BJ (cell line): ENCODE measurements around the gene FANK1. TPM values are rescaled to one million over a fixed set of nuclear protein-coding genes. Genes with fewer than 3 reads are reported as not detected.
"Not testable (repeated sequence)": the region's sequence is repeated elsewhere in the genome, so short reads cannot be mapped to it uniquely, and the experiment has no call there.

Experiments
- CTCF ChIA-PET: fragments of 350-600 bp; formaldehyde crosslinking; extraction: SDS; loops from one replicate; lab custom pipeline; 2021; ENCODE audit warnings: antibody characterized with exemption, inconsistent platforms; lab: Yijun Ruan, JAX
- POLR2A ChIA-PET: fragments of 300-600 bp; sonication (Branson Sonifier 250); formaldehyde crosslinking; extraction: SDS; loops from one replicate; lab custom pipeline; 2021; ENCODE audit warnings: antibody characterized with exemption; lab: Charles Lee
- DNase-seq: peaks from one replicate; pipeline ENCODE4 v3.0.0-alpha.2; 2011; ENCODE audit warnings: low read depth
- H3K27me3 ChIP-seq: 2 replicates; pipeline ENCODE4 v1.6.0; 2011; ENCODE audit warnings: low read length; ENCODE audit not compliant: control insufficient read depth, insufficient read depth
- H3K36me3 ChIP-seq: 2 replicates; pipeline ENCODE4 v1.5.1; 2011; ENCODE audit warnings: low read length; ENCODE audit not compliant: control insufficient read depth, insufficient read depth
- H3K4me3 ChIP-seq: 2 replicates; pipeline ENCODE4 v1.5.1; 2011; ENCODE audit warnings: low read depth, mild to moderate bottlenecking, control low read depth, low read length
- polyA plus RNA-seq: library from polyadenylated mRNA; depleted of rRNA; stranded (reverse); fragments of >200 nt; gene quantifications from 2 replicates; pipeline ENCODE4 v1.2.3, GENCODE V29; 2011
- TF ChIP-seq, protein P1 (sequence below): IDR thresholded peaks from 2 replicates; pipeline ENCODE4 v1.5.1; 2011; ENCODE audit warnings: low read depth, mild to moderate bottlenecking, control low read depth, inconsistent platforms, low read length, moderate library complexity; ENCODE audit not compliant: insufficient read depth

The FANK1 gene
- polyA plus RNA-seq, 1 experiment = 1.8 TPM

DNA sequence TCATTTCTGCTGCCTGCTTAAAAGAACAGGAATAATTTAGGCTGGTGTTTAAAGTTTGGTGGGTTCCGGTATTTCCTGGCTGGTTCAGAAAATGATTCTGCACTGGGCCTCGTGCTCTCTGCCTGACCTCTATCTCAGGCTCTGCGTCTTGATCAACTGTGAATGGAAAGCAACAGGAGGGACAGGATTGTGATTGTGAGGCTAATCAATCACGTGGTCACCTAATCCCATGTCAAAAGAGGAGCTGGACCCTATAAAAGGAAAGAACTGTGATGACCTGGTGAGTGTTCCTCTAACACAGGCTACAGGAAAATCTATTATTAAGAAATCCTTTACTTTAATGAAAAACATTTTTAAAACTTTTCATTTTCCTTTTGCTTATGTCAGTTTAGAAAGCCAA is 15.2 kb upstream of the FANK1 start, which contains the start of gene DHX32:
DHX32 (minus strand) TSS at position 101 of the 400 bp plus-strand sequence. CDS start 468 bp downstream, outside the sequence.
- ChIA-PET CTCF (interaction anchor here (1.0 kb wide), 1 partner anchor 18 kb away, joined by 5 read pairs; no protein-coding TSS in a partner anchor), POLR2A (no interaction called here)
- H3K4me3 ChIP-seq = no peak within 1 kb of the TSS
- H3K27me3 ChIP-seq = no peaks in the 10 kb centered on the region
- TF ChIP-seq, protein P1, sequence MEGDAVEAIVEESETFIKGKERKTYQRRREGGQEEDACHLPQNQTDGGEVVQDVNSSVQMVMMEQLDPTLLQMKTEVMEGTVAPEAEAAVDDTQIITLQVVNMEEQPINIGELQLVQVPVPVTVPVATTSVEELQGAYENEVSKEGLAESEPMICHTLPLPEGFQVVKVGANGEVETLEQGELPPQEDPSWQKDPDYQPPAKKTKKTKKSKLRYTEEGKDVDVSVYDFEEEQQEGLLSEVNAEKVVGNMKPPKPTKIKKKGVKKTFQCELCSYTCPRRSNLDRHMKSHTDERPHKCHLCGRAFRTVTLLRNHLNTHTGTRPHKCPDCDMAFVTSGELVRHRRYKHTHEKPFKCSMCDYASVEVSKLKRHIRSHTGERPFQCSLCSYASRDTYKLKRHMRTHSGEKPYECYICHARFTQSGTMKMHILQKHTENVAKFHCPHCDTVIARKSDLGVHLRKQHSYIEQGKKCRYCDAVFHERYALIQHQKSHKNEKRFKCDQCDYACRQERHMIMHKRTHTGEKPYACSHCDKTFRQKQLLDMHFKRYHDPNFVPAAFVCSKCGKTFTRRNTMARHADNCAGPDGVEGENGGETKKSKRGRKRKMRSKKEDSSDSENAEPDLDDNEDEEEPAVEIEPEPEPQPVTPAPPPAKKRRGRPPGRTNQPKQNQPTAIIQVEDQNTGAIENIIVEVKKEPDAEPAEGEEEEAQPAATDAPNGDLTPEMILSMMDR = no peak
- DNase-seq = no peak
- peaks cover 1% of the 10 kb centered on the region; the same call in 1 of the 2 replicates for H3K36me3 ChIP-seq

DNA sequence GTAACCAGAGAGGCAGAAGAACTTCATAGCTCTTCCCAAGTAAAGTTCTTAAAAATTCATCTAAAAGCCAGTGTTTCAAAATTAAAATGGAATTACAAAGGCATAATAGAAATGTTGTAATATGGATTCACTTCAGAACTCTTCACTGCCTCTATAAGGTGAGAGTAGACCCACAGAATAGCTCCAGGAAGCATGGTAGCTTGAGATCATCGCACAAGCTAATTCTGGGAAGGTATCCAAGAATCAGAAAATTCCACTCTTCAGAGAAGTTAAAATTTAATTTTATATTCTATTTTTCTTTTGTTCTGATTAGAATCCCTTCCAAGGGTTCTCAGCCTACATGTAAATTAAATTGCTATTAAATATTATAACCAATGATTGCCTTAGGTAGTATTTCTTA is 13.8 kb upstream of the FANK1 start:
- Histone ChIP-seq H3K27me3 (no peaks in the 10 kb centered on the region), H3K4me3 (no peak overlapping the region), H3K36me3 (no peaks in the 10 kb centered on the region; the same call in 1 of the 2 replicates)
- POLR2A ChIA-PET = no interaction called here
- CTCF ChIA-PET = interaction anchor here (0.9 to 1.9 kb wide), 3 partner anchors 14 to 619 kb away, joined by 3 to 4 read pairs (median 3); no protein-coding TSS in a partner anchor
- no peak for DNase-seq
- TF ChIP-seq, protein P1 = no peak

DNA sequence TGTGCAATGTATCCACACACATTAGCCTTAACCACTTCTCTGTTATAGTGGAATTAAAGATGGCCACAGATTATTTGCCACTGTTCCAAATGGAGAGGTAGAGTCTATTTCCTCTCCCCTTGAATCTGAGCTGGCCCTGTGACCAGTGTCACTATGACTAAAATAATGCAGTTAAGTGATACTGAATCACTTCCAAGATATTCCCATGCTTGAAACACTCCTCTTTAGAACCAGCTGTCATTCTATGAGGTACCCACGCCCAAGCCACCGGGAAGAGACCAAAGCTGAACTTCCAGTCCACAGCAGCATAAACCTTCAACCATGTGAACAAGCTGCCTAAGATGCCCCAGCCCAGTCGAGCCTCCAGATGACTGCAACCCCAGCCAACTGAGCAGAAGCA is 13.2 kb upstream of the FANK1 start:
- ChIA-PET POLR2A (no interaction called here), CTCF (interaction anchor here (0.9 to 1.9 kb wide), 2 partner anchors 14 to 76 kb away, joined by 3 to 4 read pairs; no protein-coding TSS in a partner anchor)
- Histone ChIP-seq H3K4me3 (no peak overlapping the region), H3K27me3 (no peaks in the 10 kb centered on the region), H3K36me3 (no peaks in the 10 kb centered on the region; the same call in 1 of the 2 replicates)
- TF ChIP-seq, protein P1 = no peak
- DNase-seq = no peak

DNA sequence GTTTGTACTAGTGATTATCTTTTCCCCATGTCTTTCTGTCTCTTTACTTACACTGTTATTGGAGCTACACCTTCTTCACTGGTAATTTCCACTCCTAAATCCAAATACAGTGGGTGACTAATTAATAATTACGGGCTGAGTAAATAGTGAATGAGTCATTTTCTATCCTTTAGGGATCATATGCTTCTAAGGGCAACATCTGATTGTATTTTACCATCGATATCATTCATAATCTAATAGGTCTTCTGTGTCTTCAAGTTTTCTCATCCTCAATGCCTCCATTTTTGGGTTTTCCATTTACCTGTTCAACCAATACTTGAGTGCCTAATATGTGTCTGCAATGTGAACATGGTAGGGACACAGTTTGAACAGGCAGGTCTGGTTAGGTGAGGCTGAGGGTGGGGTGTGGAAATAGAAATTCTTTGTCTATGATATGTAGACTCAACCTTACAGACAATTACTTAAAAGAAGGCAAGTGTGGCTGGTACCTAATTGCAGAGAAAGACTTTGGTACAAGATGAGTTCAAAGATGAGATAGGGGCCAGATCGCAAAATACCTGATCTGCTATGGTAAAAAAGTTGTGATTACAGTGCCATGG is 9.4 kb upstream of the FANK1 start:
- Histone ChIP-seq H3K36me3 (no peaks in the 10 kb centered on the region; the same call in 1 of the 2 replicates), H3K27me3 (no peaks in the 10 kb centered on the region), H3K4me3 (no peak overlapping the region)
- TF ChIP-seq, protein P1 = no peak
- DNase-seq = no peak
- ChIA-PET POLR2A (no interaction called here), CTCF (no interaction called here)

DNA sequence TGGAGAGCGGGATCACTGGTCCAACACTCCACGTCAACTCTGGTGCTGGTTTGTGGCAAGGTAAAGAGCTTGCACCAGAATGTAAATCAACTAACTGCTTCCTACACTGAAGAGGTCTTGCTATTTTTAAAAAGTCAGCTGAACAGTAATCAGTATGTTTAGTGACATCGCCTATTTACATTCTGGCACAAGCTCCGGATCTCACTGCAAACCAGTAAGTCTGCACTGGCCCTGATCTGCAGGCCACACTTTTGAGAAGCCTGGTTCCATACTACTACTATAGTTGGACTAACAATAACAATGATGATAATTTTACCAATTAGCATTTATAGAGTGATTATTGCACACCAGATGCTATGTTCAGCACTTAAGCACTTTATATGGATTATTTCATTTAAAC is 6.9 kb upstream of the FANK1 start:
- H3K27me3 ChIP-seq, POLR2A ChIA-PET, H3K36me3 ChIP-seq, H3K4me3 ChIP-seq, DNase-seq: not testable (repeated sequence)
- CTCF ChIA-PET = interaction anchor here (1.3 kb wide), 1 partner anchor 21 kb away, joined by 4 read pairs; no protein-coding TSS in a partner anchor

DNA sequence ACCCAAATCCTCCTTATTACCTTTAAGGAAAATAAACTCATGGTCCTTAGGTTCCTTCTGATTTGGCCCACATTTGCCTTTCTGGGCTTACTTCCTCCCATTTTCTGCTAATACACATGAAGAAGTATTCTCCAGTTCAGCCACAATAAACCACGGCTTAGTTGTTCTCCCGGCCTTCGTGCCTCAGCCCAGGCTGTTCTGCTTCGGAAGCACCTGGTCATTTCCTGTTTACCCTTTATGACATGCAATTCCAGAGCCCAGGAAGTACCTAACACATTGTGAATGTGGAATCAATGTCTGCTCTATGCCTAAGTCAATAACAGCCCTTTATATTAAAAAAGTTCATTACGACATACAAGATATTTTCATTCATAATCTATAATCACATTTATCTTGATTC is 4.0 kb upstream of the FANK1 start:
- H3K36me3 ChIP-seq, H3K27me3 ChIP-seq, DNase-seq, H3K4me3 ChIP-seq, POLR2A ChIA-PET, CTCF ChIA-PET: not testable (repeated sequence)

DNA sequence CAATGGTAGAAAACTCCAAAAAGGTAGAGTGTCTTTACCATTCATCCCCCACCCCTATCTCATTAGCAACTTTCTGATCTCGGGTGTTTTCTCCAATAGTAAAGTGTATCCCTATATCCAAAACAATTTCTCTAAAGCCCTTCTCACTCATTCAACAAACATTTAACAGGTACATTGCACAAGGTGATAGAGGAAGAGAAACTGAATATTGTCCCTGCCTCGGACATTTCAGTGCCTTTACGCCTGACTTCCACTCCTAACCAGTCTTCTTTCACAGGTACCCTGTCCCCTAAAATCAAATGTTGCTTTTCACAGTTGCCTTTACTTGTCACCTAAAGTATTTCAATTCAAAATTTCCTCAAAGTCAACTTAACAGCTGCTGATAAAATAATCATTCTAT is 2.2 kb upstream of the FANK1 start:
- H3K4me3 ChIP-seq, CTCF ChIA-PET, DNase-seq, H3K36me3 ChIP-seq, H3K27me3 ChIP-seq, POLR2A ChIA-PET: not testable (repeated sequence)

DNA sequence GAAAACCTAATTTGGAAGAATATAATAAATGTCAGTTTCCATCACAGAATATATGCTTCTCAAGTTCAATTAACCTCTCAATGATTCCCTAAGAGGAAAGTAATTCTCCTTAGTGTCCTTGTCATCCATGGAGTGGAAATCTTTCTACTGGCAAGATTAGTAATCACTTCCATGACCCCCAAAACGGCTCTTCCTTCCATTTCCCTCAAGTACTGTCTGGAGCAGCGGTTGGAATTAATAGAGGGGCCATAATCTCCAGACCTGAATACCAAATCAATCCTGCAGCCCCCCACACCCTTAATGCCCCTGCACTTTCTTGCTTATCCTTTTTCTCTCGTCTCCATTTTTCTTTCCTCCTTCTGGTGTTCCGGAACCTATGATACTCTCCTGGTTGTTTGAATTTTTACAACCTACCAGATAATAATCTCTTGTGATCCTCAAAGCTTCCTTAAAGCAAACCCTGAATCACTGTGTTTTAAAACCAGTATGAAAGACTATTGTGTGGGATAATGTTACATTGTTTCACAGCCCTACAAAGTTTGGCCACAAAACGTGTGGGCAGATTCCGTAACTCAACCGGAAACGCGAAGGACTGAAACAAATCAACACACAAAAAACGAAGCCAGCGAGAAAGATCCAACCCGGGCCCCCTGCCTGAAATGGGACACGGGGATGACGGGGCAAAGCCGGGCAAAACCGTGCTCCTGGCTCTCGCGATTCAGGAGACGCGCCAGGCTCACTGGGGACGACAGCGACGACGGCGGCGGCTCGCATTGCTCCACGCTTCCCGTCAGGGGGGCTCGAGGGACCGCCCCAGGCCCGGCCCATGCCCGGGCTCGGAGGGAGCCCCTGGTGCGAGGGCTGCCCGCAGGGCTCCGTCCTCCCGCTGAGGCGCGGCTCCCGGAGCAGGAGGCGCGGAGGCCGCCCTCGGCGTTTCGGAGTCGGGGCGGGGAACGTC is 955 bp upstream of the FANK1 start:
- H3K4me3 ChIP-seq = peak overlapping the region; percentile 86
- DNase-seq, POLR2A ChIA-PET, CTCF ChIA-PET, H3K36me3 ChIP-seq, H3K27me3 ChIP-seq: not testable (repeated sequence)
